HCT116 (cell line): Measurements from ENCODE around the gene SGSM2. TPM values are rescaled to one million over a fixed set of nuclear protein-coding genes. Genes with fewer than 3 reads are reported as not detected.

Experiments
- ATAC-seq: fragments of 200-7000 bp; cut with Tn5 transposase; 2 replicates; pipeline ENCODE4 v1.9.1; 2020; ENCODE audit warnings: mild to moderate bottlenecking, moderate library complexity
- BruUV-seq: library from RNA; stranded (reverse); fragments of 400-500 nt; replicated peaks from 2 replicates; lab custom pipeline; 2021; lab: Mats Ljungman, UMichigan
- CTCF ChIA-PET: fragments of 300-600 bp; sonication (Branson Sonifier 250); formaldehyde crosslinking; loops from one replicate; lab custom pipeline; 2021; ENCODE audit warnings: antibody characterized with exemption; lab: Charles Lee
- POLR2A ChIA-PET: fragments of 300-600, 350-600 bp; sonication (Branson Sonifier 250); formaldehyde crosslinking; loops from one replicate; lab custom pipeline; 2021; ENCODE audit warnings: antibody characterized with exemption; lab: Charles Lee
- RAD21 ChIA-PET, 2 experiments: fragments of 300-600 bp; sonication (Branson Sonifier 250); formaldehyde crosslinking; loops; one replicate each; lab custom pipeline; 2023; ENCODE audit warnings: low total read pairs in 2 of 2; ENCODE audit not compliant: uncharacterized antibody in 2 of 2, unreplicated experiment in 2 of 2, low non-redundant PET in 1 of 2; lab: Charles Lee
- DNase-seq: peaks from one replicate; pipeline ENCODE4 v3.0.0-alpha.2; 2010; ENCODE audit warnings: low read depth, low spot score
- H2AFZ ChIP-seq: fragments of 200-600 bp; shearing (Covaris generic), sonication (generic); 2 replicates; pipeline ENCODE4 v1.6.1; 2017; ENCODE audit warnings: low read depth, mixed run types, mixed read lengths, antibody characterized with exemption, low read length; ENCODE audit not compliant: poor library complexity, severe bottlenecking
- H3K27ac ChIP-seq: 2 replicates; pipeline ENCODE4 v1.5.1; 2012; ENCODE audit warnings: low read depth, low read length
- H3K27me3 ChIP-seq: fragments of 200-600 bp; sonication (generic); 2 replicates; pipeline ENCODE4 v1.6.1; 2016; ENCODE audit warnings: mixed run types, low read length, mixed read lengths; ENCODE audit not compliant: insufficient read depth
- H3K36me3 ChIP-seq, 2 experiments: fragments of 200-500 bp in 1 of 2; fragments of 200-600 bp in 1 of 2; sonication (Bioruptor generic) in 1 of 2; sonication (generic) in 1 of 2; 2 replicates each; pipeline versions ENCODE4 v1.5.1 to v1.6.1; 2014 to 2016; ENCODE audit warnings: low read length in 2 of 2, inconsistent platforms in 1 of 2, mixed read lengths in 1 of 2, mixed run types in 1 of 2; ENCODE audit not compliant: insufficient read depth in 2 of 2, control insufficient read depth in 1 of 2
- H3K4me1 ChIP-seq, 2 experiments: fragments of 200-600 bp in 1 of 2; sonication (generic) in 1 of 2; 2 replicates each; pipeline versions ENCODE4 v1.5.1 to v1.6.1; 2012 to 2017; ENCODE audit warnings: low read length in 2 of 2, inconsistent platforms in 1 of 2, mild to moderate bottlenecking in 1 of 2, mixed read lengths in 1 of 2, mixed run types in 1 of 2, moderate library complexity in 1 of 2; ENCODE audit not compliant: insufficient read depth in 2 of 2, control insufficient read depth in 1 of 2
- H3K4me2 ChIP-seq: fragments of 200-600 bp; sonication (generic); 2 replicates; pipeline ENCODE4 v1.6.1; 2017; ENCODE audit warnings: mixed run types, low read length, mixed read lengths
- H3K4me3 ChIP-seq, 2 experiments: fragments of 200-600 bp in 1 of 2; sonication (generic) in 1 of 2; replicated peaks in 1 of 2; 2 replicates each; pipeline ENCODE4 v1.5.1; 2011 to 2016; ENCODE audit warnings: low read length in 2 of 2, control low read depth in 1 of 2, low read depth in 1 of 2, mild to moderate bottlenecking in 1 of 2, mixed read lengths in 1 of 2, mixed run types in 1 of 2
- H3K79me2 ChIP-seq: fragments of 200-600 bp; sonication (generic); 2 replicates; pipeline ENCODE4 v1.6.1; 2017; ENCODE audit warnings: mild to moderate bottlenecking, mixed run types, low read length, moderate library complexity, mixed read lengths; ENCODE audit not compliant: insufficient read depth
- H3K9ac ChIP-seq: fragments of 200-600 bp; sonication (generic); 2 replicates; pipeline ENCODE4 v1.6.1; 2016; ENCODE audit warnings: low read length, mixed read lengths
- H3K9me2 ChIP-seq: fragments of 200-600 bp; sonication (generic), shearing (Covaris generic); 2 replicates; pipeline ENCODE4 v1.6.1; 2017; ENCODE audit warnings: mixed run types, mild to moderate bottlenecking, moderate library complexity; ENCODE audit not compliant: insufficient read depth
- H3K9me3 ChIP-seq, 2 experiments: fragments of 200-500 bp in 1 of 2; fragments of 200-600 bp in 1 of 2; sonication (Bioruptor generic) in 1 of 2; sonication (generic) in 1 of 2; 2 replicates each; pipeline ENCODE4 v1.6.1; 2014 to 2017; ENCODE audit warnings: low read length in 2 of 2, mixed read lengths in 2 of 2, inconsistent platforms in 1 of 2, low read depth in 1 of 2, mild to moderate bottlenecking in 1 of 2, mixed run types in 1 of 2, moderate library complexity in 1 of 2; ENCODE audit not compliant: control insufficient read depth in 1 of 2, insufficient read depth in 1 of 2
- H4K20me1 ChIP-seq: fragments of 200-600 bp; sonication (generic), shearing (Covaris generic); 2 replicates; pipeline ENCODE4 v1.6.1; 2017; ENCODE audit warnings: mixed run types, mild to moderate bottlenecking, moderate library complexity; ENCODE audit not compliant: insufficient read depth
- CBX3 ChIP-seq: IDR thresholded peaks from 2 replicates; pipeline ENCODE4 v1.6.1; 2012; ENCODE audit warnings: low read depth
- CEBPB ChIP-seq: IDR thresholded peaks from 2 replicates; pipeline ENCODE4 v1.6.1; 2012; ENCODE audit warnings: low read depth
- CTCF ChIP-seq, 3 experiments: fragments of 200-600 bp in 1 of 3; sonication (generic) in 1 of 3; IDR thresholded peaks in 2 of 3; conservative IDR thresholded peaks in 1 of 3; 2 replicates each; pipeline ENCODE4 v1.5.1; 2012 to 2017; ENCODE audit warnings: low read depth in 2 of 3, low read length in 2 of 3, antibody characterized with exemption in 1 of 3, borderline replicate concordance in 1 of 3, control low read depth in 1 of 3, mild to moderate bottlenecking in 1 of 3, mixed read lengths in 1 of 3, mixed run types in 1 of 3, moderate library complexity in 1 of 3; ENCODE audit not compliant: insufficient read depth in 1 of 3
- ELF1 ChIP-seq: IDR thresholded peaks from 2 replicates; pipeline ENCODE4 v1.6.1; 2012; ENCODE audit warnings: low read depth, borderline replicate concordance
- EZH2phosphoT487 ChIP-seq: fragments of 200-600 bp; IDR thresholded peaks from 2 replicates; pipeline ENCODE4 v1.6.1; 2018; ENCODE audit warnings: antibody characterized with exemption, borderline replicate concordance
- FOSL1 ChIP-seq: IDR thresholded peaks from 2 replicates; pipeline ENCODE4 v1.6.1; 2012; ENCODE audit warnings: low read depth
- JUND ChIP-seq: IDR thresholded peaks from 2 replicates; pipeline ENCODE4 v1.6.1; 2012
- POLR2A ChIP-seq: IDR thresholded peaks from 2 replicates; pipeline ENCODE4 v1.7.0; 2011; ENCODE audit warnings: borderline replicate concordance; ENCODE audit not compliant: insufficient read depth, insufficient read length; ENCODE audit errors: extremely low read depth
- POLR2AphosphoS5 ChIP-seq: IDR thresholded peaks from 2 replicates; pipeline ENCODE4 v1.6.1; 2011; ENCODE audit warnings: mild to moderate bottlenecking, low read depth, low read length, moderate library complexity
- RAD21 ChIP-seq: IDR thresholded peaks from 2 replicates; pipeline ENCODE4 v1.6.1; 2012; ENCODE audit warnings: low read depth, mild to moderate bottlenecking
- REST ChIP-seq: IDR thresholded peaks from 2 replicates; pipeline ENCODE4 v1.6.1; 2012; ENCODE audit warnings: low read depth
- SP1 ChIP-seq: IDR thresholded peaks from 2 replicates; pipeline ENCODE4 v1.6.1; 2012; ENCODE audit warnings: low read depth
- TCF7L2 ChIP-seq: IDR thresholded peaks from 2 replicates; pipeline ENCODE4 v1.7.0; 2011; ENCODE audit warnings: borderline replicate concordance, inconsistent platforms; ENCODE audit not compliant: insufficient read depth, insufficient read length; ENCODE audit errors: extremely low read depth
- YY1 ChIP-seq: IDR thresholded peaks from 2 replicates; pipeline ENCODE4 v1.6.1; 2011; ENCODE audit warnings: low read length, low read depth, moderate library complexity, mild to moderate bottlenecking; ENCODE audit not compliant: insufficient replicate concordance; ENCODE audit errors: extremely low read depth
- ZBTB33 ChIP-seq: IDR thresholded peaks from 2 replicates; pipeline ENCODE4 v1.6.1; 2011; ENCODE audit warnings: mild to moderate bottlenecking, low read length, moderate library complexity; ENCODE audit not compliant: insufficient replicate concordance; ENCODE audit errors: extremely low read depth
- intact Hi-C: fragments of 100-400 bp; cut with micrococcal nuclease; formaldehyde crosslinking; loops from 2 replicates; pipeline ENCODE4 v1.10.0; 2022
- total RNA-seq: library from RNA; stranded (reverse); gene quantifications from one replicate; pipeline ENCODE4 v1.2.1, GENCODE V29; 2021; ENCODE audit not compliant: unreplicated experiment

Gene SGSM2
- total RNA-seq, 1 experiment from 2014 or later, result 68.1 TPM

GRCh38 chr17:2420176-2420575 lies 82.9 kb downstream of the SGSM2 start (continued):
- no peak for TF ChIP-seq RAD21
- no peak for TF ChIP-seq ZBTB33

GRCh38 chr17:2421315-2422147 lies 84.2 kb downstream of the SGSM2 start:
- no peak for DNase-seq
- peak; percentile 49; the same call in 1 of the 2 replicates for ATAC-seq
- CTCF ChIA-PET, result interaction anchor here (0.7 kb wide), 1 partner anchor 93 kb away, joined by 3 read pairs; no protein-coding TSS in a partner anchor
- TF ChIP-seq REST (no peak), JUND (no peak), SP1 (no peak), POLR2A (no peak), CTCF (IDR thresholded peaks at IDR 0.05 in 2 of 3, conservative IDR thresholded peaks at IDR 0.05 in 1 of 3; ENCODE audit: borderline replicate concordance in 1 of 3, insufficient read depth in 1 of 3, low read depth in 2 of 3, low read length in 2 of 3) (peak in 1 of 3 experiments; percentile 18; a peak in 2 of 6 replicates), CBX3 (no peak), POLR2AphosphoS5 (no peak), ELF1 (no peak), CEBPB (no peak), YY1 (no peak), FOSL1 (no peak), EZH2phosphoT487 (no peak), RAD21 (peak; percentile 55), TCF7L2 (no peak)

More at GRCh38 chr17:2421315-2422147, 84.2 kb downstream of the SGSM2 start:
- no peak overlapping the region for H3K9ac ChIP-seq
- no peaks in the 10 kb centered on the region for H3K9me2 ChIP-seq
- no peak overlapping the region for H3K4me2 ChIP-seq
- H3K79me2 ChIP-seq, result 0 out of 2 replicates have a peak, but pooled peaks cover 4% of the 10 kb centered on the region
- H3K4me1 ChIP-seq, result no peaks in the 10 kb centered on the region
- H3K4me3 ChIP-seq, result no peak overlapping the region
- no TSS peak for BruUV-seq
- peaks cover 9 to 15% of the 10 kb centered on the region in 2 experiments; a peak in 2 of 4 replicates for H3K36me3 ChIP-seq
- H4K20me1 ChIP-seq, result no peaks in the 10 kb centered on the region
- H3K27ac ChIP-seq, result no peak overlapping the region
- no peaks in the 10 kb centered on the region for H3K9me3 ChIP-seq
- H3K27me3 ChIP-seq, result no peaks in the 10 kb centered on the region
- H2AFZ ChIP-seq, result no peak overlapping the region
- intact Hi-C loops, result loop anchor here (10.0 kb wide), 1 partner anchor 253 kb away; no protein-coding TSS in a partner anchor
- RAD21 ChIA-PET, result no interaction called here
- POLR2A ChIA-PET, result no interaction called here
